GM21786 (cell line): ENCODE results near the gene BST2.

Source experiments
- ATAC-seq: cut with Tn5 transposase; IDR thresholded peaks from one replicate; pipeline ENCODE4 v1.9.1; 2021; ENCODE audit not compliant: unreplicated experiment

The BST2 gene

GRCh38 chr19:17419621-17420474 lies 14.4 kb upstream of the BST2 start, which contains the start of gene MVB12A:
Gene MVB12A, plus strand, starts transcription at chr19:17420047. Its CDS starts 89 bp downstream, at chr19:17420136.
- ATAC-seq, result peak; percentile 86

- no peak for ATAC-seq
Observed at GRCh38 chr19:17419154-17419620, 13.8 kb upstream of the BST2 start.

GRCh38 chr19:17418710-17419109 lies 13.3 kb upstream of the BST2 start:
- no peak for ATAC-seq

- no peak for ATAC-seq
Observed at GRCh38 chr19:17415121-17415520, 9.7 kb upstream of the BST2 start.

GRCh38 chr19:17414097-17414496 lies 8.7 kb upstream of the BST2 start:
- ATAC-seq, result no peak

- no peak for ATAC-seq
Observed at GRCh38 chr19:17411801-17412200, 6.4 kb upstream of the BST2 start.

GRCh38 chr19:17409990-17410389 lies 4.6 kb upstream of the BST2 start:
- no peak for ATAC-seq

- no peak for ATAC-seq
Observed at GRCh38 chr19:17406887-17407196, 1.4 kb upstream of the BST2 start.

- ATAC-seq, result peak; percentile 11
Observed at GRCh38 chr19:17406046-17406886, 836 bp upstream of the BST2 start.

GRCh38 chr19:17404621-17405249 lies 695 bp downstream of the BST2 start:
- peak; percentile 29 for ATAC-seq

GRCh38 chr19:17404015-17404414 lies 1.4 kb downstream of the BST2 start:
- ATAC-seq, result no peak

GRCh38 chr19:17402982-17403855 lies 2.2 kb downstream of the BST2 start:
- no peak for ATAC-seq

GRCh38 chr19:17401628-17402027 lies 3.8 kb downstream of the BST2 start:
- ATAC-seq, result no peak

GRCh38 chr19:17398902-17399527 lies 6.4 kb downstream of the BST2 start:
- no peak for ATAC-seq

GRCh38 chr19:17394891-17395415 lies 10.5 kb downstream of the BST2 start:
- no peak for ATAC-seq

- ATAC-seq, result no peak
Observed at GRCh38 chr19:17393914-17394313, 11.5 kb downstream of the BST2 start, which contains the start of gene CCDC194. Gene CCDC194, minus strand, starts transcription at chr19:17394196. Its CDS starts 38 bp downstream, at chr19:17394158.

- no peak for ATAC-seq
Observed at GRCh38 chr19:17393002-17393401, 12.4 kb downstream of the BST2 start.

- no peak for ATAC-seq
Observed at GRCh38 chr19:17391371-17392151, 13.9 kb downstream of the BST2 start.
